A673 (cell line): Measurements from ENCODE around the gene ATP8A2.
A peak's percentile ranks its signal among the peaks of the same experiment; 100 is the strongest.

ENCODE experiments used
- CTCF ChIP-seq: fragments of 300-800, 200-600 bp; sonication (generic); conservative IDR thresholded peaks from 2 replicates; pipeline ENCODE4 v1.5.1; 2017; ENCODE audit warnings: low read depth, mild to moderate bottlenecking, antibody characterized with exemption, low read length, moderate library complexity, mixed read lengths
- EZH2 ChIP-seq: fragments of 200-600 bp; sonication (generic); IDR thresholded peaks from 2 replicates; pipeline ENCODE4 v1.6.1; 2017; ENCODE audit warnings: borderline replicate concordance, low read depth, mild to moderate bottlenecking, mixed read lengths, antibody characterized with exemption, low read length; ENCODE audit not compliant: poor library complexity, severe bottlenecking

- 0 out of 2 replicates have a peak, but pooled peaks have one; percentile 15 for TF ChIP-seq CTCF
- TF ChIP-seq EZH2 = no peak
Measured at GRCh38 chr13:25882466-25883357, 510.9 kb downstream of the ATP8A2 start.
